ENCODE results near the gene TNFRSF4. TPM values are rescaled to one million over a fixed set of nuclear protein-coding genes. Genes with fewer than 3 reads are reported as not detected.

TNFRSF4 gene
- total and polyA plus RNA-seq, 7 donors: 0.95 to 8.6 (median 1.2) TPM; not detected in 2

DNA sequence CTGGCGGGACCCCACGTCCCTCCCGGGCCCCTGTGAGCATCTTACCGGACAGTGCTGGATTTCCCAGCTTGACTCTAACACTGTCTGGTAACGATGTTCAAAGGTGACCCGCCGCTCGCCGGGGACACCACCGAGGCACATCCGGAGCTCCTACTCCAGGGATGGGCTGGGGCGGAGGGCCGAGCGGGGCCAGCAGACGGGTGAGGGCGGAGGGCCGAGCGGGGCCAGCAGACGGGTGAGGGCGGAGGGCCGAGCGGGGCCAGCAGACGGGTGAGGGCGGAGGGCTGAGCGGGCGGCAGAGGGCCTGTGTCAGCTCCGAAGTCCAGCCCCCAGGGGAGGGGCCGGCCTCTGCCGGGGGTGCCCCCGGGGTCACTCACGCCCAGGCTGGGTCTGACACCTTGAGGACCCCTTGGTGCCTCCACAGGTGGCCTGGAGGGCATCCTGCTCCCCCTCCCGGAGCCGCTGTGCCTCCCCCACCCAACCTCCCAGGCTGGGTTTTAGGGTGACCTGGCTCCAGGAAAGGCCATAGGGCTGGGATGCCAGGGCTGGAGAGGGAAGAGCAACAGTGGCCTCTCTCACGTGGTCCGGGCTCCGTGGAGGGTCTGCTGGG lies 46.0 kb downstream of the TNFRSF4 start:
- no peaks in the 10 kb centered on the region for H3K36me3 ChIP-seq
- no peak for TF ChIP-seq POLR2AphosphoS5 (IDR thresholded peaks at IDR 0.05)
- TF ChIP-seq, protein P1, sequence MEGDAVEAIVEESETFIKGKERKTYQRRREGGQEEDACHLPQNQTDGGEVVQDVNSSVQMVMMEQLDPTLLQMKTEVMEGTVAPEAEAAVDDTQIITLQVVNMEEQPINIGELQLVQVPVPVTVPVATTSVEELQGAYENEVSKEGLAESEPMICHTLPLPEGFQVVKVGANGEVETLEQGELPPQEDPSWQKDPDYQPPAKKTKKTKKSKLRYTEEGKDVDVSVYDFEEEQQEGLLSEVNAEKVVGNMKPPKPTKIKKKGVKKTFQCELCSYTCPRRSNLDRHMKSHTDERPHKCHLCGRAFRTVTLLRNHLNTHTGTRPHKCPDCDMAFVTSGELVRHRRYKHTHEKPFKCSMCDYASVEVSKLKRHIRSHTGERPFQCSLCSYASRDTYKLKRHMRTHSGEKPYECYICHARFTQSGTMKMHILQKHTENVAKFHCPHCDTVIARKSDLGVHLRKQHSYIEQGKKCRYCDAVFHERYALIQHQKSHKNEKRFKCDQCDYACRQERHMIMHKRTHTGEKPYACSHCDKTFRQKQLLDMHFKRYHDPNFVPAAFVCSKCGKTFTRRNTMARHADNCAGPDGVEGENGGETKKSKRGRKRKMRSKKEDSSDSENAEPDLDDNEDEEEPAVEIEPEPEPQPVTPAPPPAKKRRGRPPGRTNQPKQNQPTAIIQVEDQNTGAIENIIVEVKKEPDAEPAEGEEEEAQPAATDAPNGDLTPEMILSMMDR (IDR thresholded peaks at IDR 0.05): no peak
- no peak for TF ChIP-seq POLR2A (IDR thresholded peaks at IDR 0.05)
- TF ChIP-seq EP300 (IDR thresholded peaks at IDR 0.05): no peak
- no peak for DNase-seq
- intact Hi-C loops (cut with DNase I): no loop called here
- H3K4me1 ChIP-seq: no peaks in the 10 kb centered on the region
- H3K27ac ChIP-seq: no peak overlapping the region
- no peaks in the 10 kb centered on the region for H3K9me3 ChIP-seq
- peaks cover 12 to 97% (median 86%) of the 10 kb centered on the region in 3 donors for H3K27me3 ChIP-seq
- WGBS, 2 donors: 19 to 70% methylated on average over 36 of the region's 36 CpGs
- H3K4me3 ChIP-seq: no peak overlapping the region

DNA sequence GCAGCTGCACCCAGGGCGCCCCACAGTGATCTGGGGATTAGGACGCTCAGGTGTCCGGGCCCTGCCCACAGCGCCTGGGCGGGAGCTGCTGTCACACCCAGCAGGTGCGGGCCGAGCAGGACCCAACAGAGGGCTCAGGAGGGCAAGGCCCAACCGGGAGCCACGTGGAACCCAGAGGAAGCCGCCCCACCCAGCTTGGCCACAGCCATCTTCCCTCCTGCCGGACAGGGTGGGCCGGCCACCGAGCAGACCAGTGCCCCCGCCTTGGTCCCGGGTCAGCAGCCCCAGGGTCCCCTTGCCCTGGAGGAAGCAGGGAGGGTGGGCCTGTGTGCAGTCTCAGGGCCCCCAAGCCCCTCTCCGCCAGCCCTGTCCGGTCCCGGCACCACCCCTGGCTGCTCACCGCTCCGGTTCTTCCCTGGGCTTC lies 46.5 kb downstream of the TNFRSF4 start:
- Histone ChIP-seq H3K36me3 (no peaks in the 10 kb centered on the region), H3K27me3 (peaks cover 13 to 95% (median 89%) of the 10 kb centered on the region in 3 donors), H3K4me3 (no peak overlapping the region), H3K4me1 (no peaks in the 10 kb centered on the region), H3K9me3 (no peaks in the 10 kb centered on the region), H3K27ac (no peak overlapping the region)
- 16 to 67% methylated on average over 20 of the region's 20 CpGs for WGBS, 2 donors
- TF ChIP-seq EP300 (IDR thresholded peaks at IDR 0.05) (no peak), POLR2A (IDR thresholded peaks at IDR 0.05) (peak in 1 of 2 donors; percentile 24), POLR2AphosphoS5 (IDR thresholded peaks at IDR 0.05) (no peak)
- TF ChIP-seq, protein P1 (IDR thresholded peaks at IDR 0.05): no peak
- DNase-seq: no peak
- intact Hi-C loops (cut with DNase I): no loop called here

DNA sequence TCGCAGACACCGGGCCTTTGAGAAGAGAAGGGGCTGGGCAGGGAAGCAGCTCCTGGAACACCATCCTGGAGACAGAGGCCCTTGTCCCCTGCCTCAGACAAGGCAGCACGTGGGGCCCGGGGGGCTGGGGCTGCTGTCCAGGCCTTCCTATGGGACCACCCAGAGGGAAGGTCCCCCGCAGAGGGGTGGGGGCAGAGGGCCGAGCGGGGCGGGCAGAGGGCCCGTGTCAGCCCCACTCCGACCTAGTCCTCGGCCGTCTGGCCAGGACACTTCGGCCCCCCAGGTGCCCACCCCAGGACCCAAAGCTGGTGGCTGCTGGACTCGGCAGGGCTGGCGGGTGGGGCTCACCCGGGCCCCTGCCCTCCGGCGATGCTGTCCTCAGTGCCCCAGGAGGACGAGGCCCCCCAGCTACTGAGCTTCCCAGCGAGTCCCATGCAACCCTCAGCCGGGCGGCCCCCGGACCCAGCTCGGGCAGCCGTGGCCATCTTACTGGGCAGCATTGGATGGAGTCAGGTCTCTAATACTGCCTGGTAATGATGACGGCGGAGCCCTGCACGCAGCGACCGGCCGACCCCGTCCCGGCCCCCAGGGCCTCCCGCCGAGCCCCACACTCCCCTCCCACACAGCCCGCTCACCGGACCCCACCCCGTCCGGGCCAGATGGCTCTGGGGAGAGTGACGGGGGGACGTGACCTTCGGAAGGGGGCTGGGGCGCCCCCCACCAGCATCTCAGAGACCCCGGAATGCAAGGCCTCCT lies 47.1 kb downstream of the TNFRSF4 start:
- Histone ChIP-seq H3K36me3 (no peaks in the 10 kb centered on the region), H3K4me3 (no peak overlapping the region), H3K27ac (no peak overlapping the region), H3K9me3 (no peaks in the 10 kb centered on the region), H3K27me3 (peaks cover 13 to 90% (median 84%) of the 10 kb centered on the region in 3 donors), H3K4me1 (no peaks in the 10 kb centered on the region)
- no peak for DNase-seq
- no peak for TF ChIP-seq EP300 (IDR thresholded peaks at IDR 0.05)
- no peak for TF ChIP-seq POLR2A (IDR thresholded peaks at IDR 0.05)
- no peak for TF ChIP-seq POLR2AphosphoS5 (IDR thresholded peaks at IDR 0.05)
- TF ChIP-seq, protein P1 (IDR thresholded peaks at IDR 0.05): no peak
- intact Hi-C loops (cut with DNase I): no loop called here
- WGBS, 2 donors: 14 to 66% methylated on average over 44 of the region's 44 CpGs

DNA sequence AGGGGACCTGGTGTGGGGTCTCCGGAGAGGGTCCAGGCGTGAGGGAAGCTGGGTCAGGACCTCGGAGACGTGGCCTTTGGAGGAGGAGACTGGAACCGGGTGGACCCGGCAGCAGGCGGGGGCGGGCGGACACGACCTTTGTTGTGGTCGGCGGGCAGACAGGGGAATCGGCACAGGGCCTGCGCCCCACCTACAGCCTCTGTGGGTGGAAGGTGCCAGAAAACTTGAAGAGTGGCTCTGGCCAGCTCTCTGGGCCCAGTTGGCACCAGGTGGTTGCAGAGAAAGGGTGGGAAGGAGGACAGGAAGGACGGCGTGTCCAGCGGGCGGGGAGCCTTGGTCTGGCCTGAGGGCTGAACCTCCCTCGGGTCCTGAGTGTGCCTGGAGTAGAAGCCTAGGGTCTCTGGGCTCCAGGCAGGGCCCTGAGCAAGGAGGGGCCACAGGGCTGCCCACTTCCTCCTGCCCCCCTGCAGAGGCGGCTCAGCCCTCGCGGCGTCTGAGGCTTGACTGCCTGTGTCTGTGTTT lies 48.0 kb downstream of the TNFRSF4 start:
- Histone ChIP-seq H3K4me3 (no peak overlapping the region), H3K27ac (peak overlapping the region in 1 of 4 donors; percentile 32), H3K4me1 (no peaks in the 10 kb centered on the region), H3K36me3 (no peaks in the 10 kb centered on the region), H3K27me3 (peaks cover 7 to 81% (median 76%) of the 10 kb centered on the region in 3 donors), H3K9me3 (no peaks in the 10 kb centered on the region)
- 10 to 53% methylated on average over 23 of the region's 23 CpGs for WGBS, 2 donors
- TF ChIP-seq POLR2AphosphoS5 (IDR thresholded peaks at IDR 0.05): no peak
- TF ChIP-seq POLR2A (IDR thresholded peaks at IDR 0.05): no peak
- no peak for DNase-seq
- intact Hi-C loops (cut with DNase I): no loop called here

DNA sequence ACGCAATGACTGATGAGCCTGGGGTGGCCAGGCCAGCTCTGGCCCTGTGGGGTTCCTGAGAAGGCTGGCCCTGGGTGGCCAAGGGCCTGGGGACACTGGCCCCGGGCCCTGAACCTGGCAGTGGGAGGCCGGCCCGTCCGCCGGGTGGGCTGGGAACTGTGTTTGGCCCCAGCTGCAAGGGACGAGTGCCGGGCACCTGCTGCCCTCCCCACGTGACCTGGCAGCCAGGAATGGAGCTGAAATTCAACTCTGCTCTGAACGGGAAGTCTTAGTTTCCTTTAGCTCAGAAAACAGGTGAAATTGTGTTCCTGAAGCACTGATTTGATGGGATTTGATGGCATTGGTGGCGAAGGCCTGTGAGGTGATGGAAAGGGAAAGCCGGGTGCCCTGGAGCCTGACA lies 48.5 kb downstream of the TNFRSF4 start:
- Histone ChIP-seq H3K36me3 (no peaks in the 10 kb centered on the region), H3K27ac (peak overlapping the region in 1 of 4 donors; percentile 32), H3K4me1 (no peaks in the 10 kb centered on the region), H3K4me3 (no peak overlapping the region), H3K9me3 (no peaks in the 10 kb centered on the region), H3K27me3 (peaks cover 7 to 76% (median 71%) of the 10 kb centered on the region in 3 donors)
- TF ChIP-seq EP300 (IDR thresholded peaks at IDR 0.05) (no peak), POLR2AphosphoS5 (IDR thresholded peaks at IDR 0.05) (no peak), POLR2A (IDR thresholded peaks at IDR 0.05) (no peak)
- TF ChIP-seq, protein P1 (IDR thresholded peaks at IDR 0.05): no peak
- DNase-seq: no peak
- 13 to 64% methylated on average over 12 of the region's 12 CpGs for WGBS, 2 donors
- intact Hi-C loops (cut with DNase I): no loop called here

Data from sigmoid colon (tissue), 7 donors.